ENCODE data around the gene SUPT6H. TPM values are rescaled to one million over a fixed set of nuclear protein-coding genes. Genes with fewer than 3 reads are reported as not detected.

Gene SUPT6H
- total RNA-seq, 2 donors from 2014 or later, result 54.4 to 57.6 TPM

DNA sequence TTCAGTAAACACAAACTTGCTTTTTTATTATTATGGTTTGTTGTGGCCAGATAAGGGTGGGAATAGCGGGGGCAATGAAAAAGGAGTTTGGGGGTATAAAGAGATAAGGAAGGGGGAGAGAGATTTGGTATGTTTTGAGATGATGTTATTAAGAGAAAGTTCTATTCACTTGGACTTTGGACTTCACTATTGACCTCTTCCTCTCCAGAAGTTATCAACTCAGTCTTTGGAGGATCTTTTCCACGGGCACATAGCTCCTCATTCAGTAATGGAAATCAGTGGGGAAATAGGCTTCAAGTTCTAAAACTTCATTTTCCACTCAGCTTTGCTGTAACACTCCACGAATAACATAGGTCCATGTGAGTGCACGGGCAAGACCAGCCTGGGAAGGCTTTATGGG lies 26.5 kb downstream of the SUPT6H start:
- intact Hi-C loops (cut with DNase I), result no loop called here
- no peak for DNase-seq (ENCODE audit: low spot score)

GRCh38 chr17:28689011-28689410 lies 27.0 kb downstream of the SUPT6H start:
- intact Hi-C loops (cut with DNase I), result no loop called here
- DNase-seq (ENCODE audit: low spot score), result no peak

DNA sequence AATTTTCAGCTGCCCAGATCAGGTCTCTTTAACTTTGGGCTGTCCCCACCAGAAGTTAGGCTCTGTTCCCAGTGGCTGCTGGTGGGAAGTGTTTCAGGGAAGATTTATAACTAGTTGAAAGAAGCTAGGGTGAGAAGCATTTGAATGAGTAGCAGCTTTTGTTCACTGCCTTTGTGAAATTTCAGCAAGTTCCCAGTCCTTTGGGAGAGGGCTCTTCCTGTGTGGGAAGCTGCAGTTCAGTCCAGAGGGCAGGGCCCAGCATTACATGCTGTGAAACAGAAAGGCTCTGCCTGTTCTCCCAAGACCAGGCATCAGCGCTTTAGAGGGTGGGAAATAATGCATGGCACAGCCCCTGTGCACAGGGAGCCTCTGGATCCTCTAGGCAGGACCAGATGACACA lies 31.9 kb downstream of the SUPT6H start:
- DNase-seq (ENCODE audit: low spot score), result peak; percentile 18
- intact Hi-C loops (cut with DNase I), result no loop called here

DNA sequence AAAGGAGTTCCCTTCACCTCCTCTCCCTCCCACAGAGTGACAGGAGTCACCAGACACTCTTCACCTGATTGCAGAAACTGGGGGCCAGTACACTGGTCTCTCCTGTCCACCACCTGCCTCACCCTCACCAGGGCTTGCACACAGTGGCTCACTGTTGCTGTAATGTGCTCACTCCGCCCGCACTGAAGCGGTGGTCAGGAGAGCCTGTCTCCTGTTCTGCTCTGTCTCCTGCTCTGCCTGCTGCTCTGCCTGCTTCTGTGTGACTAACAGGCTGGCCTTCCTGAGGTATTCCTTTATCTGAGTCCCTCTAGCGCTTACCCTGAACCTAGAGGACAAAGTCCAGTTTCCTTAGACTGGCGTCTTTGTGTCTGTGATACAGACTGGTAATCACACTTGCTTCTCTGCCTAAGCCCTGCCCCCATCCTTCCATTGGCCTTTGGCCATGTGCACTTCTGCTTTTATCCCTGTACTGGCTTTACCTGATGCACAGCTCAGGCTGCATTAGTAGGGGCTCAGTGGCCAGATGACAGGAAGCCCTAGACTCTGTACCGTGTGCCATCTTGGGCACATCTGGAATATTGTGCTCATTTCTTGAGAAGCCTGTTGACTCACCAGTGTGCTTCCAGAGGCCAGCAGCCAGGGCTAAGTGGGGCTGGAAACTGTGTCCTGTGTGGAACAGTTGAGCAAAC lies 36.4 kb downstream of the SUPT6H start:
- intact Hi-C loops (cut with DNase I), result no loop called here
- no peak for DNase-seq (ENCODE audit: low spot score)

DNA sequence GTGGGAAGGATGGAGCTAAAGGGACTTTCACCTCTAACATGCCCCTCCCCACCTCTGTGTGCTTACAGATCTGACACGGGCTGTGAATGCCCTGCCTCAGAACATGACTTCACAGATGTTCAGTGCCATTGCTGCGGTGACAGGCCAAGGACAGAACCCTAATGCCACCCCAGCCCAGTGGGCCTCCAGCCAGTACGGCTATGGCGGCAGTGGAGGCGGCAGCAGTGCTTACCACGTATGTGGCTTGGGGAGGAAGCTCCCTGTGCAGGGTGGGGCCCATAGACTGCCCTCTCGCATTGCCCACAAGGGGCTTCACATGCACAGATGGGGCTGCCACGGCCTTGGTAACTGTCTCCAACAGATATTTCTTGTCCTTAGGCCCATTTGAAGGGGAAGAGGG lies 38.3 kb downstream of the SUPT6H start:
- intact Hi-C loops (cut with DNase I), result no loop called here
- DNase-seq (ENCODE audit: low spot score), result no peak

GRCh38 chr17:28700830-28701492 lies 39.0 kb downstream of the SUPT6H start:
- intact Hi-C loops (cut with DNase I), result no loop called here
- no peak for DNase-seq (ENCODE audit: low spot score)

DNA sequence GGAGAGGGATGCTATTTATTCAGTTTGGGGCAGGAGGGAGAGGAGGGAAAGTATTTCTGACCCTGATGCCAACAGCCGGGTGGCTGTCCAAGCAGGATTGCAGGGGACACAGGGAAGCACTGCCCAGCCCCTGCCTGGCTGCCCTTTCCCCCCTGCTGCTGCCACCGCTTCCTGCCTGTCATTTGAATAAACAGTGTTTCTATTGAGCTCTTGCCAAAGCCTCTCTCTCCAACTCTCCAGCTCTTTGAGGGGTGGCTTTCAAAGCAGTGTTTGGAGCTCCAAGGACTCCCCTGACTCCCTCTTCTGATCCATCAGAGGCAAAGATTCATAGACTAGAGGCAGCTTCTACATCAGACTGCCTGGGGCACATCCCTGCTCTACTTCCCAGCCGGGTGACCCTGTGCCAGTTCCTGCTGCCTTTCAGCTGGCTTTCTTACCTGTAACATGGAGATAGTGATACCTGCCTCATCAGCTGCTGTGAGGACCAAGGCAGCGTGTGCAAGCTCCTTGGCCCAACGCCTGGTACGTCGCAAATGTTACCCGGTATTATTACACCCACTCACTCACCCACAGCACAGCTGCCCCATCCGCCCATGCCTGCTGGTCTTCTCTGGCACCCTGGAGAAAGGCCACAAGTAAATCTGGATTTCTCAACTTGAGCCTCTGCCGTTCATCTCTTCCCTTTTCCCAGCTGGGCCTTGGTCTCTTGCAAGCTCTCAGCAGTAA lies 40.2 kb downstream of the SUPT6H start:
- DNase-seq (ENCODE audit: low spot score), result no peak
- intact Hi-C loops (cut with DNase I), result no loop called here

DNA sequence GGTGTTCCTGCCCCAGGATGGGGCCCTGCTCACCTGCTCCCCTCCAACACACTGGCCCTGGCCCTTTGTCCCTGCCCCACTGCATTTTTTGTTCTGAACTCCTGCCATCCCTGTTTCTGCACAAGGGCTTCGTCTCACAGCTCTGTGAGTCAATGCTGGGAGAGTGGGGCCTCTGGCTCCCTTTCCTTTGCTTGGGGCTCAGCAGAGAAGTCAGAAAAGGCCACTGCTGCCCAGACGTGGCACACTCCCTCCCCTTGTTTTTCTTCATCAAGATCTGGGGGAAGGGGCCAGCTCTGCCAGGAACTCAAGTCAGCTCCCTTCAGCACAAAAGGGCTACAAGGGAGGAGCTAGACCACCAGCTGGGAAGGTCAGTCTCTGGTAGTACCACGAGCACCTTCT lies 40.7 kb downstream of the SUPT6H start:
- intact Hi-C loops (cut with DNase I), result no loop called here

DNA sequence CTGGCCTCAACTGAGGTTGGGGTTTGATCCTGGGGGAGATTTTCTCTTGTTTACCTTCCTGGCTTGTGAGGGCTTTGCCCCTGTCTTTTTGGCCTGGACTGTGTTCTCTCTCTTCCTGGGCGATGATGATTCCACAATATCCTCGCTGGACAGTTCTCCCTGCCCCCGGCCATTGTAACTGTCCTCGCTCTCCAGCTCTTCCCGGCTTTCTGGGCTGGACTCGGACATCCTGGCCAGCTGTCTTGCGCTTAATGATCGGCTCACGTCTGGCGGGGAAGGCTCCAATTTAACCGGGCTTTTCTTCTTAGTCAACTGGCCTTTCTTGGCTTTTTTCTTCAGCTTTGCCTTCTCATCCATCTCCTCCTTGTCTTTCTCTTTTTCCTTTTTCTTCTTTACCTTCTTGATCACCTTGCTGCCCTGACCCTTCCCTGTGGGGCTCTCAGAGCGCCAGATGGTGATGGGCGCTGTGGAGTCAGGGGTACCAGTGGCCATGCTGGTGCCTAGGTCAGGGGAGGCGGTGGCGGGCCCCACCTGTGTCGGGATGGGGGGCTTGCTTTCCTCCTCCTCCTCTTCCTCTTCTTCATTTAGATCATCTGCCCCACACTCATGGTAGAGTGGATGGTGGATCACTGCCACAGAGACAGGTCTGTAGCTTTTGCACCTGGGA lies 41.7 kb downstream of the SUPT6H start:
- no peak for DNase-seq (ENCODE audit: low spot score)
- intact Hi-C loops (cut with DNase I), result no loop called here

More for the DNA sequence above, 40.7 kb downstream of the SUPT6H start:
- no peak for DNase-seq (ENCODE audit: low spot score)

- intact Hi-C loops (cut with DNase I), result no loop called here
- no peak for DNase-seq (ENCODE audit: low spot score)
These were observed 42.3 kb downstream of the SUPT6H start for GRCh38 chr17:28704219-28704858.

- DNase-seq (ENCODE audit: low spot score), result no peak
- intact Hi-C loops (cut with DNase I), result no loop called here
These were observed 43.2 kb downstream of the SUPT6H start for GRCh38 chr17:28705074-28705659.

DNA sequence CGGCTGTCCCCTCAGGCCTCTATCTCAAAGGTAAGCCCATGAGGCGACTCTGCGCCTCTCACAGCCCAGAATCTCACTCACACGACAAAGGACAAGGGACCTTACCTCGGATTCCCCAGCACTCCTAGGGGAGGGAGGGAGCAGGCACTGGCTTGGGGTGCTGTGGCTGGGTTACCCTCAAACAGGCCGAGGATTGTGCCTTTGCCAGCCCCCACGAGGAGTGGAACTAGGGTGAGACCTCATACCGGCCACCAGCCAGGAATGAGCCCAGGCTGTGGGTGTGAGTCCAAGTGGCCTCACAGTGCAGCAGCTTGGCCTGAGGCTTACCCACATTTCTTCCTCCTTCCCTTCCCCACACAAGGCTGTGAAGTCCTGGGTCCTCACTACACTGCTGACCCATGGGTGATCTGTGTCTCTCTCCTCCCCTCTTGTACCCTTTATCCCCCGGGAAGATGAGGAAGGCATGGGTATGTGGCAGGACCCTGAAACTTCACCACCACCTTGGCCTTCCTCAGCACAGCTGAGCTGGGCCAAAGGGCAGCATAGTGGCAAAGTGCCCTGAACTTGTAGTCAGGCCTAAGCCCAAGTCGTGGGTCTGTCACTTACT lies 43.8 kb downstream of the SUPT6H start:
- intact Hi-C loops (cut with DNase I), result no loop called here
- no peak for DNase-seq (ENCODE audit: low spot score)

DNA sequence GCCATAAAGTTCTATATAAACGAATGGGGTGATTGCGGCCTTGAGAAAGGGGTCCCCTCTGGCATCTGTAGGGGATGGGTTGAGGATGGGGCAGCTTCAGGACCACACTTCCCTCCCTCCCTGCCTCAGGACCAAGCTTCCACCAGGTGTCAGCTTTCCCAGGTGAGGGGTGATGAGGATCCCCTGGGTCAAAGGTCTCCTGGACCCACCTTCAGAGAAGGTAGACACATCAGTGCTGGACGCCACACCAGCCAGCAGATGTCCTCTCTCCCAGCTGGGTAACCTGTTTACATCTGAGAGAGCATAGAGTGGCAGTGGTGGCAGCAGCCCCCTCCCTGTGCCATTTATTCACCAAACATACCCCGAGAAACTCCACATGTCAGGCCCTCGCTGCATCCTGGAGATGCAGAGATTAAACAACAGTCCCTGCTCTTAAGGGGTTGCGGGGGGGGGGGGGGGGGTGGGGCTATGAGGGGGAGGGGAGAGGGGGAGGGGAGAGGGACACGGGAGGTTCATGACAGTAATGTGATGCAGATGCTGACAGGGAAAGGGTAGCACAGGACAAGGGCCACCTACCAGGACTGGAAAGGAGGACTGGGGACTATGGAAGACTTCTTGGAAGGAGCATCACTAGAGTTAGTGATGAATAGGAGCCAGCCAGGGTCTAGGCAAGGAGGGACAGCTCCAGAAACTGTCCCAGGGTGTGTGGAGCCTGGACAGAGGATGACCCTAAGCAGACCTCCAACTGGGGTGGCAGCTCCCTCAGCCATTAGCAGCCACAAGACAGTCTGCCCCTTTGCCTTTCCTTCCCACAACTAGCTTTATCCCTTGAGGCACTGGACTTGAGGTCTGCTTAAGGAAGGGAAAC lies 44.7 kb downstream of the SUPT6H start:
- intact Hi-C loops (cut with DNase I), result no loop called here

DNA sequence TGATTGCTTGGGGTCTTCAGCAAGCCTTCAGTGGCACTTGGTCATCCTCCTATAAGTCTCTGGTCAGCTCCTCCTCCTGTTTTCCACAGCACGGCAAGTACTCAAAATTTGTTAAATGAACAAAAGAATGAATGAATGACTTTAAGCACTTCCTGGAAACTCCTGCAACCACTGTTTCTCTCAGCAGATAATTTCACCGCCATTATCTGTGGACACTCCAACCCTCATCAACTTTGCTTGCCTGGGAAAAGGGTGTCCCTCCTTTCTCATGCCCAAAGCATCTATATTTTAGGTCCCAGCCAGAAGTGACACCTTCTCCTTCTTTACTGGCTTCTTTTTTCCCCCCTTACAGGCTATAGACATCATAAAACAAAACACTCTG lies 45.3 kb downstream of the SUPT6H start:
- no peak for DNase-seq (ENCODE audit: low spot score)
- intact Hi-C loops (cut with DNase I), result no loop called here

More for the DNA sequence above, 44.7 kb downstream of the SUPT6H start:
- no peak for DNase-seq (ENCODE audit: low spot score)

- intact Hi-C loops (cut with DNase I), result no loop called here
These were observed 49.1 kb downstream of the SUPT6H start for GRCh38 chr17:28710861-28711722.

GRCh38 chr17:28711723-28712031 lies 49.7 kb downstream of the SUPT6H start, which contains the start of gene PROCA1:
TSS of gene PROCA1 (minus strand) at chr17:28711888. CDS start at chr17:28711660, 228 bp downstream.
- intact Hi-C loops (cut with DNase I), result no loop called here
- peak; percentile 87 for DNase-seq (ENCODE audit: low spot score)

More at GRCh38 chr17:28710861-28711722, 49.1 kb downstream of the SUPT6H start:
- peak; percentile 96 for DNase-seq (ENCODE audit: low spot score)
